Endometrium (tissue), 2 donors: ENCODE data around the gene WDR64.

Experiments used
- FAIRE-seq: peaks from 2 replicates; lab custom pipeline; 2012; peaks lifted over from hg19 to GRCh38; lab: Jason Lieb, UNC
- donor health status: control.
- donor health status: control.

The WDR64 gene

DNA sequence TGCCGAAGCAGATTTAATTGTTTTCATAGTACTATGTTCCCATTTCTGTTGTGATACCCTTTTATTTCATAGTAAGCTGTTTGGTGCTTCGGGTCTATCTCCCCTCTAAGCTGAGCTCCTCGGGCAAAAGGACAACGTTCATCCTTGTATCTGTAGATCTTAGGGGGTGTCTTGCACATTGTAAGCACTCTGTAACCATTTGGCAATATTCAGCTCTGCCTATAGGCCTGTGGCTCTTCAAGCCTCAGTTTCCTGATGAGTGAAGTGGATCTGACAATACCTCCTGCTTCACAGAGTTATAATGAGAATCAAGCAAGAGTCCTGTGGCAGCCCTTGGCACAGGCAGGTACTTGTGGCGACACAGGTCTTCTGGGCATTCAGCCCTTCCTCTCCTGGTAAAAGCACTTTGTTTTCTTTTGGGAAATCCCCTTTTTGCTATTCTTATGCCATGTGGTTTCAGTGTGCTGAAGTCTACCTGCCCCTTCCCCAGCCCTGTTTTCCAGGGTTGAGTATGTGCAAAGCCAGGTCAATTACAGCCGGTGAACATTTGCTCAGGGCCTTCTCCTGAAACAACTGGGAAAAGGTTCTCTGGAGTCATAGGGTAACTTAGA, 187.4 kb downstream of the WDR64 start:
- FAIRE-seq: no peak

DNA sequence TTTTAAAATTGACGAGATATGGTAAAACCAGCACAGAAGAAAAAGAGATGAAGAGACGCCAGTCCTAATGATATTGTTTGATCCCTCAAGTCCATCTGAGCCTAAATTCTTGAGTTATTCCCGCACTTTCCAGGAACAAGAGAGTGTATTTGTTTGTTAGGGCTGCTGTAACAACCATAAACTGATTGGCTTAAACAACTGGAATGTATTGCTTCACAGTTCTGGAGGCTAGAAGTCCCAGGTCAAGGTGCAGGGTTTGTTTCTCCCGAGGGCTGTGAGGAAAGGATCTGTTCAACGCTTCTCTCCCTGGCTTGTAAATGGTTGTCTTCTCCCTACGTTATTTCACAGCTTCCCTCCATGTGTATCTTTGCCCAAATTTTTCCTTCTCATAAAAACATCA, 188.1 kb downstream of the WDR64 start:
- no peak for FAIRE-seq

DNA sequence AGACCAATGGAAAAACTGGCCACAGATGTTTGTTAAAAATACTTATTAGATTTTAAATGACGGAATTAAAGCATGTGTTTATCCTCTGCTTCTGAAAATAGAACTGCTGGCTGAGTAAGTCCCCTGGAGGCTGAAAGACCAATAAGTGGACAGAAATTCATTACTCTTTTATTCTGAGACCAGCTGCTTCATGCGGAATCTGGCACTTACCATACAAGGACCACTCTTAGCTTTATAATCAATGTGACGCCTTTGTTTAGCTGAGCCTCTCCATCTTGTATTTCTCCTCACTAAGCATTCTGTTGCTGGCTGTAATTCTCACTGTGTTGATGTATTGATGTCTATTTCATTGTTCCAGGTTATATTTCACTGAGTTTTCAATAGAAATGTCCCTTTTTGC, 189.6 kb downstream of the WDR64 start:
- FAIRE-seq: no peak

DNA sequence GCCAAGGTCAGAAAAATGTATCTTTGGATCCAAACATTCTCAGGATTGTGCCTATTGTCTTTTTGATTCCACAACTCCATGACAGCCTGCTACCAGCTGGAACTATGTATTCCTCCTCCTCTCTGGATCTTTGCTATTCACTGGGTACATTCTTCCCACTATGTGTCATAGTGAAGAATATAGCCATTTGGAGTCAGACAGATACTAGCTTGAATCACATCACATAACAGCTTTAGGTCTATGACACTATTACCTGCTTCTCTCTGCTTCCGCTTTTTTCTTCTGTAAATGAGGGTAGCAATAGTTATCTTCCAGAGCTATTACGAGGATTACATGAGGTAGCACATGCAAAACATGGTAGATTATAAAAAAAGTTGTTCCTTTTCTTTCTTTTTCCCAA, 190.5 kb downstream of the WDR64 start:
- FAIRE-seq: no peak

DNA sequence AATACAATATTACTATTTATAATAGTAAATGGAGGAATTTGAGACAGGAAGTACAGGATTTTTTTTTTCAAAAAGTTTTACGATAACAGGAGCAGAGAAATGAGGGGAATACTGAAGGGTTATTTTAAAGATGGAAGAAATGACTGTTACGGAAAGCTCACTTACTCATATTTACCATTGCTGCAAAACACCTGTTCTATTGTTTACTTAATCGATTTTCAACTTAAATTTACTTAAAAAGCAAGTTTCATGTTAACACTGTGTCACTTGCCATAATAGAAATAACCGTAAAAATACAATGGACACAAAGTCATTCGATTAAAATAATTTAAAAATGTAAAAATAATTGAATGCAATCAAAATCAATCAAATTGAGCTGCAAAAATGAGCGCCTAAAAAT, 192.5 kb downstream of the WDR64 start:
- FAIRE-seq: no peak

DNA sequence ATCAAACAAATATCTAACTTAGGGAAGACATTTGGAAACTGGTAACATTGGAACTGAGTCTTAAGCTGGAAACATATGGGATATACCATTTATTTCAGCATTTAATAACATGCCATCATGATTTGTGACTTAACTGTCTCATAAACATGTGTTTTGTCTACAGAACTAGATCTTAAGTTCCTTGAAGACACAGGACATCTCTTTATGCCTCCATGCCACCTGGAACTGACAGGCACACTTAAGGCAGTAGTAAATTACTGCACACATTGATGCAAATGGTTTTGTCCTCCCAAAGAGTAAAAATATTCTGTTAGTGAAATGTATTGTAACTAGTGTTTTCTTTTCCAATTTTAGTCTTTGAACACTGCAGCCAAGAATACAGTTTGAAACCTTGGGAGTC, 194.3 kb downstream of the WDR64 start:
- no peak for FAIRE-seq

DNA sequence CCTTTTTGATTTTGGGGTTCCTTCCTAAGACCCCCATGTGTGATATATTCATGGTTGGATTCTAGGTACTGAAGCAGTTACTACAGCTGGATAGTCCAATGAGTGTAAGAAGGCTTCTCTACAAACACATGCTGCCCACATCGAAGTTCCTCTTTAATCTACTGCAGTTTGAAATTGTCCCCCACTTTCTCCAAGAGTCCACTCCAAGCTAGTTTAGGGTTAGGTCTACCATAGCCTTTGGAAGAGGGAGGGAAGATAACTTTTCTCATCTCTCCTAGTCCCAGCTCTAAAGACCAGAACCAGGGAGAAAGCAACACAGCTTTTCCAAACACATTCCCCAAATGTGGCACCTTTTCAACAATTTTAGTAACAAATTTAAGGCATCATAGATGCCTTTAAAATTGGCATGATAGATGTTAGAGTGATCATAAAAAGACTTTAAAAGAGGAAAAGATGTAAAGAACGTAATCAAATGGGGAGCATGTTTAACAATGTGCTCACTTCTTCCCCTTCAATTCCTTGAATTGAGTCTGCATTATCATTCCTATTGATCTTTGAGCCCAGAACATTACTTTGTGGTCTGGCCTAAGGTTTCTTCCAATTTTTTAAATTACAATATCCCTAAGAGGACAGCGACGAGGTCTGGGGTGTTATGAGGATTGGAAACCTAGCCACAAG, 194.9 kb downstream of the WDR64 start:
- FAIRE-seq: no peak

DNA sequence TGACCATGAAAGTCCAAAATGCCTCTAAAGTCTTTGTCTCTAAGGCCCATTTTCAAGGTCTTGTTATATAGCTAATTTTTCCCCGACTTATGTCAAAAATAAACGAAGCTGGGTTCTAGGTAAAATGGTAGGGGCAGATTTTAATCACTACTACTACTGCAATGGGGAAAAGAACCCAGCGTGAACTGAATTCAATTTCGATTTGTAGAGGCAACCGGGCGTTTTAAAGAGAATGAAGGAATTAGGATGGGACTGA, 195.4 kb downstream of the WDR64 start:
- no peak for FAIRE-seq

DNA sequence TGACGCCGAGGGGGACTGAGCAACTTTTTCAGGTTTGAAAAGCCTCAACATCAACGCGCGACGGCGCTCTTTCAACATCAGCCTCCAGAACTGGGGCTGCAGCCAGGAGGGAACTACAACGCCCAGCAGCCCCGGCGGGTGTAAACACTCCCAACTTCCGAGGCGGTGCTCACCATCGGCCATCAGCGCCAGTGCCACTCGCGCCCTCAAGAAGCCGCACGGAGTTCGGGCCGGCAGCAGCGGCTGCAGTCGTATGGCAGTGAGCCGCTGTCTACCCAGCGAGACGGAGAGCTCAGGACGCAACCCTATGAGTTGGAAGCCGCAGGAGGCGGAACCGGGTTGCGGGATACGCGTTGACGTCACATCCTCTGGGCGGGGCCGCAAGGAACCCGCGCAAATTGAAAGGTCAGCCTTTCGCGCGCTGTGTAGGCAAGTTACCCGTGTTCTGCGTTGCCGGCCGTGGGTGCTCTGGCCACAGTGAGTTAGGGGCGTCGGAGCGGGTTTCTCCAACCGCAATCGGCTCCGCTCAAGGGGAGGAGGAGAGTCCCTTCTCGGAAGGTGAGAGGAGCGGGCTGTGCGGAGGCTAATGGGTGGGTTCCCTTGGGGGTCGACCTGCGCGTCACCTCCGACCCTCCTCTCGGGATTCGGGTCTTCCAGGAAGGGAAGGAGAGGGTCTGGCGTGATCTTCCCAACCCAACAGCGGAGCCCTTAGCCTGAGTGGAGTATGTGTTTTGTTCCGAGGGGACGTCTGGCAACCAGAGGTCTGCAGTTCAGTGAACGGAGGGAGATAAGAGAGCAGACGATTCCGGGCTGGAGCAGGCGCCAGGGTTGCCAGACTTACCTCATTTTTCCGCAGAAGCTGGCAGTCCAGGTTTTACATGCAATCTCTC, 196.0 kb downstream of the WDR64 start, which contains the start of gene EXO1:
TSS of gene EXO1 (plus strand) at position 409 of the 890 bp plus-strand sequence. CDS start 2,222 bp downstream, outside the sequence.
- peak; percentile 18 for FAIRE-seq

DNA sequence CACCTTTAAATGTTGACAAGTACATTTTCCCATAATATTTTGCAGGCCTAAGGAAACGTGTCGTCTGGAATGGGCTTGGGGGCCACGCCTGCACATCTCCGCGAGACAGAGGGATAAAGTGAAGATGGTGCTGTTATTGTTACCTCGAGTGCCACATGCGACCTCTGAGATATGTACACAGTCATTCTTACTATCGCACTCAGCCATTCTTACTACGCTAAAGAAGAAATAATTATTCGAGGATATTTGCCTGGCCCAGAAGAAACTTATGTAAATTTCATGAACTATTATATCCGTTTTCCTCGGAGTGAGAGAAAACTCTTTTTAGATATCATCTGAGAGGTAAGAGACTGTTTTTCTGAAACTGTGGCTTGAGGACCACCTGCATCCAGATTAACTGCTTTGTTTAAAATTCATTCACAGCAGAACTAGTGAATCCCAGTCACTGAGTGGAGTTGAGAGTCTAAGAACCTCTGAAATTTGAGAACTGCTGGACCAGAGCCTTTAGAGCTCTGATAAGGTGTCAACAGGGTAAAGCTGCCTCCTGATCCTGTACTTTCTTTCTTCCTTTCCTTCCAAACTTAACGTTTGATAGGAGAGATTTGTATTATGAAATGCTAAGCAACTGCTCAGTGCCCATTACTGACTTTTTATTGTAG, 196.7 kb downstream of the WDR64 start:
- no peak for FAIRE-seq

DNA sequence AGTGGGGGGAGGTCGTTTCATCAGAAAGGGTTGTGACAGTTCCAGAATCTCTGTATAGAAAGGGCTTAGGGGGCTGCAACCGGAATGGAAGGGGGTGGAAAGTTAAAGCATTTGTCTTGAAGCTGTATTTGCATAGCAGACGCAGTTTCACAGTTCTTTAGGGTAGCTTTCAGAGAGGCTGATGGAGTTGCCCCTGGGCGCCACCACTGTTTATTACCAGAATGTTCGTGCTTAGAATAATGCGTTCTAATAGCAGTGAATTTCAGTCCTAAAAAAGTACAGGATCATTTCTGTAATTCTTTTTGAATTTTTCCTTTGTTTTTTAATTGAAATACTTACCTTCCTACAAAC, 197.2 kb downstream of the WDR64 start:
- no peak for FAIRE-seq
